Activated T-cell treated with anti-CD3 and anti-CD28 coated beads, Interleukin-2, amount 50 U/mL, for 24 hours (primary cell): ENCODE data around the gene CYP3A7.
"Not testable (repeated sequence)": the region's sequence is repeated elsewhere in the genome, so short reads cannot be mapped to it uniquely, and the experiment has no call there.

ENCODE experiments used
- DNase-seq: peaks from one replicate; pipeline ENCODE4 v3.0.0-alpha.2; 2020
- H3K27ac Mint-ChIP-seq: 2 replicates; pipeline ENCODE4 v1.8.0; 2020; ENCODE audit warnings: mild to moderate bottlenecking, mixed read lengths
- H3K27me3 Mint-ChIP-seq: 2 replicates; pipeline ENCODE4 v1.8.0; 2020; ENCODE audit warnings: mixed read lengths
- H3K36me3 Mint-ChIP-seq: 2 replicates; pipeline ENCODE4 v1.8.0; 2020; ENCODE audit warnings: low read depth, mixed read lengths
- H3K4me1 Mint-ChIP-seq: 2 replicates; pipeline ENCODE4 v1.8.0; 2020; ENCODE audit warnings: low read depth, mixed read lengths
- H3K4me3 Mint-ChIP-seq: 2 replicates; pipeline ENCODE4 v1.8.0; 2020; ENCODE audit warnings: mild to moderate bottlenecking, moderate library complexity, mixed read lengths
- H3K9me3 Mint-ChIP-seq: 2 replicates; pipeline ENCODE4 v1.8.0; 2020; ENCODE audit warnings: mixed read lengths

The CYP3A7 gene

DNA sequence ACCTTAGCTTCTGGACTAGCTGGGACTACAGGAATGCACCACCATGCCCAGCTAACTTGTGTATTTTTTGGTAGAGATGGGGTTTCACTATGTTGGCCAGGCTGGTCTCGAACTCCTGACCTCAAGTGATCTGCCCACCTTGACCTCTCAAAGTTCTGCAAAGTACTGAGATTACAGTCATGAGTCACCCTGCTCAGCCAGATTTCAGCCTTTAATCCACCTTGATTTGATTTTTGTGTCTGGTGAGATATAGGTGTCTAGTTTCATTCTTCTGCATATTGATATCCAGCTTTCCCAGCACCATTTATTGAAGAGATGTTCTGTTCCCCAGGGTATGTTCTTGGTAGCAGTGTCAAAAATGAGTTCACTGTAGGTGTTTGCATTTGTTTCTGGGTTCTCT lies 20.1 kb upstream of the CYP3A7 start:
- Mint-ChIP-seq H3K27me3 (peaks cover 13% of the 10 kb centered on the region), H3K36me3 (no peaks in the 10 kb centered on the region), H3K4me3 (no peak overlapping the region), H3K27ac (no peak overlapping the region), H3K9me3 (no peaks in the 10 kb centered on the region), H3K4me1 (no peaks in the 10 kb centered on the region)
- no peak for DNase-seq

DNA sequence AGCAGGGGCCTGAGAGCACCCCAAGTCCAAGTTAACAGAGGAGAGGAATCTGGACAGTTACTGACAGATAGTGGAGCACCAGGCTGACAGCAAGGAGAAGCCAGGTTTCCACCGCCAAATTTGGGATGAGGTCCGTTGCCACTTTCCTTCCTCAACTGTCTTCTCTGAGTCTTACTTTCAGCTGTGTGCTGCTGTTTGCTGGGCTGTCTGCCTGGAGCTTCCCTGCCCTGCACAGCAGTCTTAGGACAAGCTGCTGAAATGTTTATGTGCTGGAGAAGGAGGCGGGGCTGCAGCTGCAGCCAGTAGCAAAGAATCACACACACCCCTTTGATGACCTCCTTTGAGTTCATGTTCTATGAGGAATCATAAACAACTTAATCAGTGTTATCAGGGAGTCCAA lies 17.4 kb upstream of the CYP3A7 start:
- DNase-seq, result no peak
- no peaks in the 10 kb centered on the region for H3K36me3 Mint-ChIP-seq
- peaks cover 16% of the 10 kb centered on the region for H3K4me1 Mint-ChIP-seq
- no peaks in the 10 kb centered on the region for H3K9me3 Mint-ChIP-seq
- no peak overlapping the region for H3K4me3 Mint-ChIP-seq
- peaks cover 17% of the 10 kb centered on the region for H3K27me3 Mint-ChIP-seq
- no peak overlapping the region for H3K27ac Mint-ChIP-seq

- DNase-seq, H3K4me3 Mint-ChIP-seq, H3K9me3 Mint-ChIP-seq, H3K27ac Mint-ChIP-seq, H3K36me3 Mint-ChIP-seq: not testable (repeated sequence)
- Mint-ChIP-seq H3K27me3 (peaks cover 17% of the 10 kb centered on the region), H3K4me1 (peaks cover 16% of the 10 kb centered on the region)
Measured at GRCh38 chr7:99751322-99752052, 16.5 kb upstream of the CYP3A7 start.

DNA sequence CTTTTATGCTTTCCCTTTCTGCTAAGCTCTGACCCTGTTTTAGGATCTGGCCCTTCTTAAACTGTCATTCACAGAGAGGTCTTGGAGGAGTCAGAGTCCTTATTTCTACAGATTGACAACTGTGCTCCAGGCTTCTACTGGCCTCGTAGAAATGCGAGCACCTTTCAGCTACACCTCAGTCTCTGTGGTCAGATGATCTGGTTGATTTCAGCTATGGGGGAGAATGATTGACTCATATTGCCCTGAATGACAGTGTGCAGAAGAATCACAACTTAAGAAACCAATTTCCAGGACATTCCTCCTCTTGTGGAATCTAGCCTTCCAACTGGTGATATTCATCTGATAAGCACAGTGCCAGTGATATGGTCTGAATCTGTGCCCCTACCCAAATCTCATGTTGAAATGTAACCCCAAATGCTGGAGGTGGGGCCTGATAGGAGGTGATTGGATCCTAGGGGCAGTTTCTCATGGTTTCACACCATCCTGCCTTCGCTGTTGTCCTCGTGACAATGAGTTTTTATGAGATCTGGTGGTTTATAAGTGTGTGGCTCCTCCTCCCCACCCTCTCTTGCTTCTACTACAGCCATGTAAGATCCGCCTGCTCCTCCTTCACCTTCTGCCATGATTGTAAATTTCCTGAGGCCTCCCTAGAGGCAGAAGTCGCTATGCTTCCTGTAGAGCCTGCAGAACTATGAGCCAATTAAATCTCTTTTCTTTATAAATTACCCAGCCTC lies 14.0 kb upstream of the CYP3A7 start:
- no peak for DNase-seq
- H3K27me3 Mint-ChIP-seq, result peaks cover 24% of the 10 kb centered on the region
- no peak overlapping the region for H3K4me3 Mint-ChIP-seq
- no peaks in the 10 kb centered on the region for H3K36me3 Mint-ChIP-seq
- H3K27ac Mint-ChIP-seq, result no peak overlapping the region
- H3K4me1 Mint-ChIP-seq, result peaks cover 16% of the 10 kb centered on the region
- peaks cover 9% of the 10 kb centered on the region for H3K9me3 Mint-ChIP-seq

GRCh38 chr7:99746915-99747314 lies 11.9 kb upstream of the CYP3A7 start:
- not testable (repeated sequence) for H3K4me3 Mint-ChIP-seq, DNase-seq, H3K27ac Mint-ChIP-seq, H3K36me3 Mint-ChIP-seq
- H3K27me3 Mint-ChIP-seq, result peaks cover 28% of the 10 kb centered on the region
- peaks cover 11% of the 10 kb centered on the region for H3K9me3 Mint-ChIP-seq
- H3K4me1 Mint-ChIP-seq, result peaks cover 16% of the 10 kb centered on the region

DNA sequence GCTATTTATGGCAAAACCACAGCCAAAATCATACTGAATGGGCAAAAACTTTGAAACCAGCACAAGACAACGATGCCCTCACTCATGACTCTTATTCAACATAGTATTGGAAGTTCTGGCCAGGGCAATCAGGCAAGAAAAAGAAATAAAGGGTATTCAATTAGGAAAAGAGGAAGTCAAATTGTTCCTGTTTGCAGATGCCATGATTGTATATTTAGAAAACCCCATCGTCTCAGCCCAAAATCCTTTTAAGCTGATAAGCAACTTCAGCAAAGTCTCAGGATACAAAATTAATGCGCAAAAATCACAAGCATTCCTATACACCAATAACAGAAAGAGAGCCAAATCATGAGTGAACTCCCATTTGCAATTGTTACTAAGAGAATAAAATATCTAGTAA lies 10.4 kb upstream of the CYP3A7 start:
- Mint-ChIP-seq H3K27me3 (peaks cover 19% of the 10 kb centered on the region), H3K4me1 (peaks cover 26% of the 10 kb centered on the region), H3K9me3 (peaks cover 11% of the 10 kb centered on the region)
- not testable (repeated sequence) for H3K4me3 Mint-ChIP-seq, H3K27ac Mint-ChIP-seq, H3K36me3 Mint-ChIP-seq, DNase-seq

- Mint-ChIP-seq H3K27ac (no peak overlapping the region), H3K9me3 (peaks cover 11% of the 10 kb centered on the region), H3K27me3 (peaks cover 15% of the 10 kb centered on the region), H3K36me3 (peaks cover 13% of the 10 kb centered on the region), H3K4me3 (no peak overlapping the region), H3K4me1 (peaks cover 21% of the 10 kb centered on the region)
- DNase-seq, result no peak
Measured at GRCh38 chr7:99742737-99743394, 7.9 kb upstream of the CYP3A7 start.

DNA sequence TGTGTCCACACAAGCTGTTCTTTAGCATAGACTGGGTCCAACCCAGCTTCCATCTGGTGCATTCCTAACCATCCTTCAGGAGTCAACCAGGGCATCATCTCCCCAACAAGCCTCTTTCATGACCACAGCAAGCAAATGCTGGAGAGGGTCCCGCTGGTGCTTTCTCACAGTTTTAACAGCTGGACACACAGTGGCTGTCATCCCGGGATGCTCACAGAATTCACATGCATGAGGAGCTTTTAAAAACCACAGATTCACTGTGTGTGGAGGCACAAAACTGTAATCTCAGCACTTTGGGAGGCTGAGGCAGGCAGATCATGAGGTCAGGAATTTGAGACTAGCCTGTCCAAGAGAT lies 6.4 kb upstream of the CYP3A7 start:
- H3K4me3 Mint-ChIP-seq, result no peak overlapping the region
- H3K9me3 Mint-ChIP-seq, result peaks cover 11% of the 10 kb centered on the region
- no peak for DNase-seq
- peaks cover 13% of the 10 kb centered on the region for H3K27me3 Mint-ChIP-seq
- peaks cover 19% of the 10 kb centered on the region for H3K4me1 Mint-ChIP-seq
- H3K27ac Mint-ChIP-seq, result peak overlapping the region; percentile 77
- H3K36me3 Mint-ChIP-seq, result peaks cover 15% of the 10 kb centered on the region

DNA sequence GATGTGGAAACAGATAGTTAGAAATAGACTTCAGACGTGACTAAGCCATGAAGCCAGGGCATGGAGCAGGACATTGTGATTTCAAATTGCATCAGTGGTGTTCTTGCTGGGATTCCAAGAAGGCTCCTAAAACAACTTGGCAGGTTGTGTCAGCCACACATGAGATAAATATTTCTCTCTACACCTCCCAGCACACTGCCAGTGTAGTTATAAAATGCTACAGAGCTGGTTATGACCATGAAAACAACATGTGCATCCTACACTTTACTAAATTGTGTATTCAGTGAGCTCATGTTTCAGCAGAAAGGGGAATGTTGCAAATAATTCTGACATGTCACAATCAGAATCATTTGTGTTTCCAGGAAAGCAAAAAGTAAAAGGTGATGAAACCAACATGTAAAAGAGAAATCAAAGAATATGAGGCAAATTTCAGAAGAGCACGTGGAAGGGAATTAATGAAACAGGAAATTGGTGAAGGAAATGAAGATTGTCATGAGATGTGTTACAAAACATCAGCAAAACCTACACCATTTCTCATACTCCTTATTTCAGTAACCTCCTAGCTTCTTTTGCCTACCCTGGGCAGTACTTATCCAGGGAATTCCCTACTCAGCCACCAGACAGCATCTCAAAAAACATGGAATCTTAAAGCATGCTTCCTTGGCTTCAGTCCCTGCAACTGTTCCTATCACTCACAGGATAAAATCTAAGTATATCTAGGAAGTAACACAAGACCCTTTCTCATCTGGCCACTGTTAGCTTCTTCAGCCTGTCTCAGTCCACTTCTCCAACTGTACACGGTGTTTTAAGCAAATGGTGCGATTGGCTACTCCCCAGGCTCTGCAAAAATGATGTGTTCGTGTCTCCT lies 5.8 kb upstream of the CYP3A7 start:
- no peak for DNase-seq
- Mint-ChIP-seq H3K9me3 (peaks cover 11% of the 10 kb centered on the region), H3K27ac (peak overlapping the region; percentile 77), H3K36me3 (peaks cover 15% of the 10 kb centered on the region), H3K27me3 (peaks cover 13% of the 10 kb centered on the region), H3K4me3 (no peak overlapping the region), H3K4me1 (peaks cover 19% of the 10 kb centered on the region)

GRCh38 chr7:99739699-99740572 lies 4.9 kb upstream of the CYP3A7 start:
- Mint-ChIP-seq H3K4me3 (no peak overlapping the region), H3K36me3 (peaks cover 15% of the 10 kb centered on the region), H3K27me3 (peaks cover 13% of the 10 kb centered on the region), H3K9me3 (peaks cover 6% of the 10 kb centered on the region), H3K27ac (peak overlapping the region; percentile 57), H3K4me1 (peaks cover 19% of the 10 kb centered on the region)
- no peak for DNase-seq

DNA sequence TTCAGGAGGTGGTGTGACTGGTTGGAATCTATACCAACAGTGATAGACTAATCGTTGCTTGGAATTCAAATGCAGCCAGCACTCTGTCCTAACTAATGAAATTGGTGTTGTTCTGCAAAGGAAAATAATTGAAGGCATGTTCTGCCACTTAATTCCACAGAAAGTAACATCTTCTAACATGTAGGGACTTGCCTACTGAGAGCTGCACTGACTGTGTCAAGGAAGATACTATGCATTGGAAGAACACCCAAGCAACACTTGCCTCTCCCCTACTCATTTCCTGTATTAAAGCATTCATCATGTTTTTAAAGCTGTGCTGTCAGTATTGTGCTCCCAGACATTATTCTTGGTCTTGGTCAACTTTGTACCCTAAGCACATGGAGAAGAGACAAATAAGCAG lies 2.7 kb upstream of the CYP3A7 start:
- Mint-ChIP-seq H3K4me3 (no peak overlapping the region), H3K27ac (no peak overlapping the region), H3K36me3 (peaks cover 15% of the 10 kb centered on the region), H3K4me1 (peaks cover 19% of the 10 kb centered on the region), H3K9me3 (no peaks in the 10 kb centered on the region), H3K27me3 (no peaks in the 10 kb centered on the region)
- no peak for DNase-seq

- H3K27ac Mint-ChIP-seq, result not testable (repeated sequence)
Measured at GRCh38 chr7:99736667-99737066, 1.7 kb upstream of the CYP3A7 start.

GRCh38 chr7:99733448-99733847 lies 1.5 kb downstream of the CYP3A7 start:
- peaks cover 13% of the 10 kb centered on the region for H3K4me1 Mint-ChIP-seq
- no peak for DNase-seq
- no peak overlapping the region for H3K27ac Mint-ChIP-seq
- H3K36me3 Mint-ChIP-seq, result peaks cover 5% of the 10 kb centered on the region
- H3K27me3 Mint-ChIP-seq, result no peaks in the 10 kb centered on the region
- H3K9me3 Mint-ChIP-seq, result no peaks in the 10 kb centered on the region
- no peak overlapping the region for H3K4me3 Mint-ChIP-seq

More at GRCh38 chr7:99736667-99737066, 1.7 kb upstream of the CYP3A7 start:
- not testable (repeated sequence) for DNase-seq, H3K27me3 Mint-ChIP-seq, H3K4me3 Mint-ChIP-seq, H3K9me3 Mint-ChIP-seq
- peaks cover 25% of the 10 kb centered on the region for H3K4me1 Mint-ChIP-seq
- H3K36me3 Mint-ChIP-seq, result peaks cover 15% of the 10 kb centered on the region
